Trophoblast cell (in vitro differentiated cells and primary cell): Measurements from ENCODE around the gene PHF3.
A peak's percentile ranks its signal among the peaks of the same experiment; 100 is the strongest.

Experiments
- DNase-seq, 2 donors: peaks; one replicate each; pipeline ENCODE4 v3.0.0-alpha.2; 2016
- H2AFZ ChIP-seq: 2 replicates; pipeline ENCODE4 v1.6.1; 2013; ENCODE audit warnings: low read length, moderate library complexity, mild to moderate bottlenecking; ENCODE audit not compliant: insufficient read depth, poor library complexity
- H2AK5ac ChIP-seq: 2 replicates; pipeline ENCODE4 v1.6.1; 2013; ENCODE audit warnings: mild to moderate bottlenecking, low read length
- H2BK120ac ChIP-seq: 2 replicates; pipeline ENCODE4 v1.6.1; 2013; ENCODE audit warnings: low read length, mild to moderate bottlenecking, moderate library complexity; ENCODE audit not compliant: insufficient read depth, poor library complexity
- H2BK12ac ChIP-seq: 2 replicates; pipeline ENCODE4 v1.6.1; 2013; ENCODE audit warnings: mild to moderate bottlenecking, low read length, moderate library complexity
- H2BK5ac ChIP-seq: 2 replicates; pipeline ENCODE4 v1.6.1; 2013; ENCODE audit warnings: low read length, low read depth, moderate library complexity, mild to moderate bottlenecking; ENCODE audit not compliant: poor library complexity
- H3K14ac ChIP-seq: 2 replicates; pipeline ENCODE4 v1.6.1; 2013; ENCODE audit warnings: mild to moderate bottlenecking, low read length
- H3K18ac ChIP-seq: 2 replicates; pipeline ENCODE4 v1.6.1; 2013; ENCODE audit warnings: mild to moderate bottlenecking, low read length
- H3K23ac ChIP-seq: 2 replicates; pipeline ENCODE4 v1.6.1; 2013; ENCODE audit warnings: low read length
- H3K27ac ChIP-seq: 2 replicates; pipeline ENCODE4 v1.5.1; 2013; ENCODE audit warnings: low read depth, mild to moderate bottlenecking, inconsistent platforms, low read length, moderate library complexity
- H3K27me3 ChIP-seq: 2 replicates; pipeline ENCODE4 v1.6.1; 2013; ENCODE audit warnings: inconsistent platforms, mild to moderate bottlenecking, low read length, moderate library complexity; ENCODE audit not compliant: insufficient read depth
- H3K36me3 ChIP-seq, 2 experiments: 1 replicate in 1 of 2; 2 replicates in 1 of 2; pipeline ENCODE4 v1.6.1; 2013; ENCODE audit warnings: low read length in 2 of 2, mild to moderate bottlenecking in 2 of 2, moderate library complexity in 1 of 2; ENCODE audit not compliant: insufficient read depth in 2 of 2, control insufficient read depth in 1 of 2
- H3K4ac ChIP-seq: 2 replicates; pipeline ENCODE4 v1.6.1; 2013; ENCODE audit warnings: low read depth, mild to moderate bottlenecking, low read length, moderate library complexity
- H3K4me1 ChIP-seq, 2 experiments: 1 replicate in 1 of 2; 2 replicates in 1 of 2; pipeline ENCODE4 v1.6.1; 2013; ENCODE audit warnings: low read length in 2 of 2, mild to moderate bottlenecking in 2 of 2, moderate library complexity in 1 of 2; ENCODE audit not compliant: insufficient read depth in 2 of 2, control insufficient read depth in 1 of 2
- H3K4me2 ChIP-seq: 2 replicates; pipeline ENCODE4 v1.6.1; 2013; ENCODE audit warnings: inconsistent platforms, mild to moderate bottlenecking, low read length, moderate library complexity
- H3K4me3 ChIP-seq: 2 replicates; pipeline ENCODE4 v1.5.1; 2013; ENCODE audit warnings: mild to moderate bottlenecking, low read depth, low read length, inconsistent platforms
- H3K79me1 ChIP-seq: one replicate; pipeline ENCODE4 v1.6.1; 2013; ENCODE audit warnings: low read length
- H3K79me2 ChIP-seq: 2 replicates; pipeline ENCODE4 v1.6.1; 2013; ENCODE audit warnings: low read length, mild to moderate bottlenecking; ENCODE audit not compliant: control insufficient read depth, insufficient read depth, poor library complexity
- H3K9ac ChIP-seq: 2 replicates; pipeline ENCODE4 v1.6.1; 2013; ENCODE audit warnings: mild to moderate bottlenecking, low read length
- H3K9me3 ChIP-seq: 2 replicates; pipeline ENCODE4 v1.6.1; 2013; ENCODE audit warnings: low read depth, mild to moderate bottlenecking, control low read depth, inconsistent platforms, low read length; ENCODE audit not compliant: insufficient read depth
- H4K12ac ChIP-seq: 2 replicates; pipeline ENCODE4 v1.6.1; 2013; ENCODE audit warnings: low read depth, mild to moderate bottlenecking, low read length, moderate library complexity
- H4K8ac ChIP-seq: 2 replicates; pipeline ENCODE4 v1.6.1; 2013; ENCODE audit warnings: low read depth, mild to moderate bottlenecking, low read length, moderate library complexity
- H4K91ac ChIP-seq: one replicate; pipeline ENCODE4 v1.6.1; 2013; ENCODE audit warnings: low read depth, mild to moderate bottlenecking, low read length, moderate library complexity
- WGBS: extraction: QIAGEN DNeasy Blood & Tissue Kit; methylation state at CpG from one replicate; pipeline ENCODE4 v1.1.7; 2013; ENCODE audit warnings: missing lambda C conversion rate; ENCODE audit not compliant: insufficient read length, insufficient coverage; ENCODE audit errors: extremely low coverage; 5-methylcytosine and 5-hydroxymethylcytosine counted together

Gene PHF3

DNA sequence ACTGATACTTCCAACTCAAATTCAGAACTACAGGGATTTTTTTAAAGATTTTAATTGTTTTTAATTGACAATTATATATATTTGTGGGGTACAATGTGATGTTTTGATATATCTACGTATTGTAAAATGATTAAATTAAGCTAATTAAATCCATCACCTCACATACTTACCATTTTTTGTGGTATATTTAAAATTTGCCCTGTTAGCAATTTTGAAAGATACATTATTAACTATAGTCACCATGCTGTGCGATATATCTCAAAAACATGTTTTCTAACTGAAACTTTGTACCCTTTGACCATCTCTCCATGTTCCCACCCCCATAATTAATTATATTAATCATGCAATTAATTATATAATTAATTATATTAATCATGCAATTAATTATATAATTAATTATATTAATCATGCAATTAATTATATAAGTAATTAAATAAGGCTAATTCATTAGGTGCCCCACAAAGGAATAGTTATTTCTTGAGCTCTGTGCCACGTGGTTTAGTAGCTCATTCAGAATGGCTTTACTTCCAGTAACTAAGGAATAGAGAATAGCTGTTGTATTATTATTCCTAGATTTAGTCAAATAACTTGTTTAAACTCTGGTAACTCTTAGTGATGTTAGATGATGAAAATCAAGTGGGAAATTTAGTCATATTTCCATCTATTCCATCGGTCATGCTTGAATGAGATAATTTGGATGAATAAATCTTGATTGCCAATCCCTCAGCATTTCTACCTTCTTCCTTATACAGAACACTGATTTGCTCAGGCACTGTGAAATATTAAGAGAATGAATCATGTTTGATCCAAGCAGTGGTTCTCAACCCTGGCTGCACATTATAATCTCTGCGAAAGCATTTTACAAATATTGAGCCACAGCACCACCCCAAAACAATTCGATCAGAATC lies 38.2 kb upstream of the PHF3 start:
- Histone ChIP-seq H2BK120ac (no peak overlapping the region), H3K4me3 (no peak overlapping the region), H3K27me3 (no peaks in the 10 kb centered on the region), H3K9me3 (no peaks in the 10 kb centered on the region), H4K8ac (no peak overlapping the region), H3K14ac (no peak overlapping the region), H3K79me1 (no peaks in the 10 kb centered on the region), H3K36me3 (no peaks in the 10 kb centered on the region), H3K27ac (no peak overlapping the region), H3K18ac (no peak overlapping the region), H2AK5ac (no peak overlapping the region), H2BK5ac (no peak overlapping the region), H4K91ac (no peak overlapping the region), H2BK12ac (no peak overlapping the region), H3K4me1 (no peaks in the 10 kb centered on the region), H3K4me2 (peak overlapping the region; percentile 99), H3K79me2 (no peaks in the 10 kb centered on the region), H3K23ac (no peak overlapping the region), H3K4ac (no peak overlapping the region), H4K12ac (no peak overlapping the region), H3K9ac (no peak overlapping the region), H2AFZ (no peak overlapping the region)
- WGBS = no CpG with 5 or more reads among the region's 6 CpGs
- DNase-seq = no peak

DNA sequence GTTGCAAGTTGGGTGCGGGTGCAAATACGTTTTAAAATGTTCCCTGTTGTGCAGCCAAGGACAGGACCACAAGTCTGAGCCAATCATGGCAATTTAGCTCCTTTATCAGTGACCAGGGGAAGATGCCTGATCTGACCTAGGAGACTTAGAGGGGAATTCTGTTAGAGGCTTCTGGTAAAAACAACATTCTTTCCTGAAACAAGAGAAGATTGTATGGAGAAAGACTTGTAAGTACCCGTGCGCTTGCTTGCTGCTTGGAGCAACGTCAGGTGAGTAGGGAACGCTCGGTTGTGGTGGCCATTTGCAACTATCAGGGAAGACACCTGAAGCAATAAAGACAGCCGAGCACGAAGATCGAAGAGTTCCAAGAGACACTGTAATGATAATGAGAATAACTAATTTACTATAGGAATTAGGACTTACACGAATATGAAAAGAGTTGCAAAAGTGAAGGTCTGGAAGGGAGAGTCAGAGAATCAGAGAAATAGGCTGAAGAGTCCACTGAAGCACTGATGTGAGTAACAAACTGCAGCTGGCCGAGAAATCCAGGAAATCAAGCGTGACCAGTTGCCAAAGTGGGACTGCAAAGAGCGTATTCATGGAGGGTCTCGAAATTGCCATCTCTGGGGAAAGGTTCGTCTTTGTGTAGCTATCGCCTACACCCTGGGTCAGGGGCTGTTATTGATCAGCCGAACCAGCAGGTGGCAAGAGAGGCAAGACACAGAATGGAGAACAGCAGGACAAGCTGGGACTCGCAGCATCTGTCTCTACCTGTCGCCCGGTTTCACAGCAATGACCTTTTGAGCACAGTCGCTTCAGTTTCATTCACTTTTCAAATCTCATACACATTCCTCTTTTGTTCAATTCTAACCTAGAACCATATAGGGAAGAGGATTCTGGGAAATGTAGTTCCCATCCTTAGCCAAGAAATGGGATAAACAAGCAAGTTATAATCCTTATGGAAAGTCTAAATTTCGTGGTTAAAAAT lies 37.3 kb upstream of the PHF3 start:
- Histone ChIP-seq H2BK120ac (no peak overlapping the region), H4K91ac (no peak overlapping the region), H3K4me2 (peak overlapping the region; percentile 99), H3K14ac (no peak overlapping the region), H3K4ac (no peak overlapping the region), H4K8ac (peak overlapping the region; percentile 5), H4K12ac (peak overlapping the region; percentile 22), H2AK5ac (no peak overlapping the region), H2AFZ (peak overlapping the region; percentile 77), H3K23ac (no peak overlapping the region), H3K4me1 (no peaks in the 10 kb centered on the region), H2BK12ac (no peak overlapping the region), H3K36me3 (no peaks in the 10 kb centered on the region), H3K27ac (no peak overlapping the region), H3K9me3 (no peaks in the 10 kb centered on the region), H3K27me3 (no peaks in the 10 kb centered on the region), H3K9ac (peak overlapping the region; percentile 76), H3K18ac (no peak overlapping the region), H3K79me1 (no peaks in the 10 kb centered on the region), H3K4me3 (peak overlapping the region; percentile 64), H2BK5ac (no peak overlapping the region), H3K79me2 (no peaks in the 10 kb centered on the region)
- no CpG with 5 or more reads among the region's 23 CpGs for WGBS
- peak; percentile 61 to 73 for DNase-seq

DNA sequence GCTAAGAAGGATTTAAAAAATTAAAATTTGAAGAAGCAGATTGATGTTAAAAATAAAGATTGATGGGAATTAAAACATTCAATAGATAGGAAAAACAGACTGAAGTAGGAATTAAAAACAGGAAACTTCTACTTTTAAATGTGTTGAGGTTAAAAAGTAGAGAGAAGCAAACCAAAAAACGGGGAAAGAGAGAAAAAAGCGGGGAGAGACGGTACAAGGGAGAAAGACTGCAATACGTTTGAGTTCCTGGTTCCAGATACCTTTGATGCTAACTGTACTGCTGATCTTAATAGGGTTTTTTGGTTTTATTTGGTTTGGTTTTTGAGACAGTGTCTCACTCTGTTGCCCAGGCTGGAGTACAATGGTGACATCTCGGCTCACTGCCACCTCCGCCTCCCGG lies 36.4 kb upstream of the PHF3 start:
- no peak overlapping the region for H2BK5ac ChIP-seq
- no peak overlapping the region for H2BK12ac ChIP-seq
- H3K18ac ChIP-seq = no peak overlapping the region
- no peak overlapping the region for H2AK5ac ChIP-seq
- no CpG with 5 or more reads among the region's 7 CpGs for WGBS
- no peaks in the 10 kb centered on the region for H3K4me1 ChIP-seq
- no peak overlapping the region for H2BK120ac ChIP-seq
- H3K79me2 ChIP-seq = no peaks in the 10 kb centered on the region
- no peak for DNase-seq
- no peak overlapping the region for H4K91ac ChIP-seq
- no peak overlapping the region for H2AFZ ChIP-seq
- H3K14ac ChIP-seq = no peak overlapping the region
- H4K12ac ChIP-seq = peak overlapping the region; percentile 3
- no peaks in the 10 kb centered on the region for H3K36me3 ChIP-seq
- H3K79me1 ChIP-seq = no peaks in the 10 kb centered on the region
- no peak overlapping the region for H3K27ac ChIP-seq
- no peak overlapping the region for H3K4ac ChIP-seq
- no peak overlapping the region for H3K23ac ChIP-seq
- H3K27me3 ChIP-seq = no peaks in the 10 kb centered on the region
- H3K4me3 ChIP-seq = no peak overlapping the region
- no peak overlapping the region for H4K8ac ChIP-seq
- no peak overlapping the region for H3K9ac ChIP-seq
- no peaks in the 10 kb centered on the region for H3K9me3 ChIP-seq
- H3K4me2 ChIP-seq = no peak overlapping the region

DNA sequence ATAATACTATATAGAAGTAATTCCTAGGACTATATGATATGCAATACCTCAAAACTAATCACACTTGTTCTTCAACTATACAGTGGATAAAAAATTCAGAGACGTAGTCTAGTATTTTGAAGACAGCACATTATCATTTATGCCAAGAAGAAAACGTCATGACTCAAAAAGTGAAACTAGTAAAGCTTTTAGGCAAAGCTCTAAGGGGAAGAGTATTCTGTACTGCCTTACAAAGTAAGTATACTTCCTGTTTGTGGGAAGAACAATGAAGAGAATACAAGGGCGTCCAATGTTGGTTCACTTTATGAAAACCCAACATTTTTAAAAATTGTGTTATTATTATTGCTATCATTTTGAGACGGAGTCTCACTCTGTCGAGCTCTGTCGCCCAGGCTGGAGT lies 35.5 kb upstream of the PHF3 start:
- Histone ChIP-seq H3K23ac (no peak overlapping the region), H2BK5ac (no peak overlapping the region), H4K91ac (no peak overlapping the region), H3K36me3 (no peaks in the 10 kb centered on the region), H2BK12ac (no peak overlapping the region), H4K8ac (no peak overlapping the region), H3K4ac (no peak overlapping the region), H3K4me1 (no peaks in the 10 kb centered on the region), H3K27ac (no peak overlapping the region), H4K12ac (no peak overlapping the region), H3K27me3 (no peaks in the 10 kb centered on the region), H3K18ac (no peak overlapping the region), H3K14ac (no peak overlapping the region), H3K4me2 (no peak overlapping the region), H3K9me3 (no peaks in the 10 kb centered on the region), H2AK5ac (no peak overlapping the region), H2AFZ (no peak overlapping the region), H3K4me3 (no peak overlapping the region), H3K9ac (no peak overlapping the region), H3K79me2 (no peaks in the 10 kb centered on the region), H3K79me1 (no peaks in the 10 kb centered on the region), H2BK120ac (no peak overlapping the region)
- WGBS = no CpG with 5 or more reads among the region's 6 CpGs
- DNase-seq = no peak
